ENCODE measurements around the gene TNFAIP8. TPM values are rescaled to one million over a fixed set of nuclear protein-coding genes. Genes with fewer than 3 reads are reported as not detected.

TNFAIP8 gene
- total RNA-seq, 1 experiment from 2014 or later = 24.1 TPM

DNA sequence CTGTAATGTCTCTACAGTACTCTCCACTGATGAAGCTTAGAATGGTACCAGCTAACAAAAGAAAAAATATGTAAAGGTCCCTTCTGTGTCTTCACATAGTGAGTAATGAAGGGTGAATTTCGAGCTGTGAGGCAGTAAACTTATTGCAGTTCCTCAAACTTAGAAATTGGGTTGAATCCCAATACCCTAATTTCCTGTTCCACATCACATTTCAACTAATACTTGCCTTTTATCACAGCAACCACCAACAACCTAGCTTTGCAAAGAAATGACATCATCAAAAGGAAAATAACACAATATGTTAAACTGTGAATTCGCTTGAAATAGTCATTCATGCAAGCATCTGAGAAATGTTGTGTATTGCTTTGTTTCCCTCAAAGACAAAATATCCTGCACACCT lies 9.4 kb upstream of the TNFAIP8 start (continued):
- TF ChIP-seq, protein P1, sequence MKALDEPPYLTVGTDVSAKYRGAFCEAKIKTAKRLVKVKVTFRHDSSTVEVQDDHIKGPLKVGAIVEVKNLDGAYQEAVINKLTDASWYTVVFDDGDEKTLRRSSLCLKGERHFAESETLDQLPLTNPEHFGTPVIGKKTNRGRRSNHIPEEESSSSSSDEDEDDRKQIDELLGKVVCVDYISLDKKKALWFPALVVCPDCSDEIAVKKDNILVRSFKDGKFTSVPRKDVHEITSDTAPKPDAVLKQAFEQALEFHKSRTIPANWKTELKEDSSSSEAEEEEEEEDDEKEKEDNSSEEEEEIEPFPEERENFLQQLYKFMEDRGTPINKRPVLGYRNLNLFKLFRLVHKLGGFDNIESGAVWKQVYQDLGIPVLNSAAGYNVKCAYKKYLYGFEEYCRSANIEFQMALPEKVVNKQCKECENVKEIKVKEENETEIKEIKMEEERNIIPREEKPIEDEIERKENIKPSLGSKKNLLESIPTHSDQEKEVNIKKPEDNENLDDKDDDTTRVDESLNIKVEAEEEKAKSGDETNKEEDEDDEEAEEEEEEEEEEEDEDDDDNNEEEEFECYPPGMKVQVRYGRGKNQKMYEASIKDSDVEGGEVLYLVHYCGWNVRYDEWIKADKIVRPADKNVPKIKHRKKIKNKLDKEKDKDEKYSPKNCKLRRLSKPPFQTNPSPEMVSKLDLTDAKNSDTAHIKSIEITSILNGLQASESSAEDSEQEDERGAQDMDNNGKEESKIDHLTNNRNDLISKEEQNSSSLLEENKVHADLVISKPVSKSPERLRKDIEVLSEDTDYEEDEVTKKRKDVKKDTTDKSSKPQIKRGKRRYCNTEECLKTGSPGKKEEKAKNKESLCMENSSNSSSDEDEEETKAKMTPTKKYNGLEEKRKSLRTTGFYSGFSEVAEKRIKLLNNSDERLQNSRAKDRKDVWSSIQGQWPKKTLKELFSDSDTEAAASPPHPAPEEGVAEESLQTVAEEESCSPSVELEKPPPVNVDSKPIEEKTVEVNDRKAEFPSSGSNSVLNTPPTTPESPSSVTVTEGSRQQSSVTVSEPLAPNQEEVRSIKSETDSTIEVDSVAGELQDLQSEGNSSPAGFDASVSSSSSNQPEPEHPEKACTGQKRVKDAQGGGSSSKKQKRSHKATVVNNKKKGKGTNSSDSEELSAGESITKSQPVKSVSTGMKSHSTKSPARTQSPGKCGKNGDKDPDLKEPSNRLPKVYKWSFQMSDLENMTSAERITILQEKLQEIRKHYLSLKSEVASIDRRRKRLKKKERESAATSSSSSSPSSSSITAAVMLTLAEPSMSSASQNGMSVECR (CRISPR knock-in tag; IDR thresholded peaks at IDR 0.05; ENCODE audit: borderline replicate concordance) = no peak
- TF ChIP-seq, protein P2, sequence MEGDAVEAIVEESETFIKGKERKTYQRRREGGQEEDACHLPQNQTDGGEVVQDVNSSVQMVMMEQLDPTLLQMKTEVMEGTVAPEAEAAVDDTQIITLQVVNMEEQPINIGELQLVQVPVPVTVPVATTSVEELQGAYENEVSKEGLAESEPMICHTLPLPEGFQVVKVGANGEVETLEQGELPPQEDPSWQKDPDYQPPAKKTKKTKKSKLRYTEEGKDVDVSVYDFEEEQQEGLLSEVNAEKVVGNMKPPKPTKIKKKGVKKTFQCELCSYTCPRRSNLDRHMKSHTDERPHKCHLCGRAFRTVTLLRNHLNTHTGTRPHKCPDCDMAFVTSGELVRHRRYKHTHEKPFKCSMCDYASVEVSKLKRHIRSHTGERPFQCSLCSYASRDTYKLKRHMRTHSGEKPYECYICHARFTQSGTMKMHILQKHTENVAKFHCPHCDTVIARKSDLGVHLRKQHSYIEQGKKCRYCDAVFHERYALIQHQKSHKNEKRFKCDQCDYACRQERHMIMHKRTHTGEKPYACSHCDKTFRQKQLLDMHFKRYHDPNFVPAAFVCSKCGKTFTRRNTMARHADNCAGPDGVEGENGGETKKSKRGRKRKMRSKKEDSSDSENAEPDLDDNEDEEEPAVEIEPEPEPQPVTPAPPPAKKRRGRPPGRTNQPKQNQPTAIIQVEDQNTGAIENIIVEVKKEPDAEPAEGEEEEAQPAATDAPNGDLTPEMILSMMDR (IDR thresholded peaks at IDR 0.05) = no peak
- TF ChIP-seq NFATC4 (CRISPR knock-in tag; IDR thresholded peaks at IDR 0.05) = no peak
- TF ChIP-seq, protein P3, sequence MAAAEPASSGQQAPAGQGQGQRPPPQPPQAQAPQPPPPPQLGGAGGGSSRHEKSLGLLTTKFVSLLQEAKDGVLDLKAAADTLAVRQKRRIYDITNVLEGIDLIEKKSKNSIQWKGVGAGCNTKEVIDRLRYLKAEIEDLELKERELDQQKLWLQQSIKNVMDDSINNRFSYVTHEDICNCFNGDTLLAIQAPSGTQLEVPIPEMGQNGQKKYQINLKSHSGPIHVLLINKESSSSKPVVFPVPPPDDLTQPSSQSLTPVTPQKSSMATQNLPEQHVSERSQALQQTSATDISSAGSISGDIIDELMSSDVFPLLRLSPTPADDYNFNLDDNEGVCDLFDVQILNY (CRISPR knock-in tag; IDR thresholded peaks at IDR 0.05) = no peak
- TF ChIP-seq ZNF317 (CRISPR knock-in tag; IDR thresholded peaks at IDR 0.05; ENCODE audit: borderline replicate concordance, low read depth) = no peak
- TF ChIP-seq NFE2L1 (CRISPR knock-in tag; IDR thresholded peaks at IDR 0.05) = no peak
- TF ChIP-seq, protein P4, sequence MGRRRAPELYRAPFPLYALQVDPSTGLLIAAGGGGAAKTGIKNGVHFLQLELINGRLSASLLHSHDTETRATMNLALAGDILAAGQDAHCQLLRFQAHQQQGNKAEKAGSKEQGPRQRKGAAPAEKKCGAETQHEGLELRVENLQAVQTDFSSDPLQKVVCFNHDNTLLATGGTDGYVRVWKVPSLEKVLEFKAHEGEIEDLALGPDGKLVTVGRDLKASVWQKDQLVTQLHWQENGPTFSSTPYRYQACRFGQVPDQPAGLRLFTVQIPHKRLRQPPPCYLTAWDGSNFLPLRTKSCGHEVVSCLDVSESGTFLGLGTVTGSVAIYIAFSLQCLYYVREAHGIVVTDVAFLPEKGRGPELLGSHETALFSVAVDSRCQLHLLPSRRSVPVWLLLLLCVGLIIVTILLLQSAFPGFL (CRISPR knock-in tag; IDR thresholded peaks at IDR 0.05; ENCODE audit: borderline replicate concordance) = no peak
- TF ChIP-seq TEAD4 (CRISPR knock-in tag; IDR thresholded peaks at IDR 0.05) = no peak
- TF ChIP-seq, protein P5, sequence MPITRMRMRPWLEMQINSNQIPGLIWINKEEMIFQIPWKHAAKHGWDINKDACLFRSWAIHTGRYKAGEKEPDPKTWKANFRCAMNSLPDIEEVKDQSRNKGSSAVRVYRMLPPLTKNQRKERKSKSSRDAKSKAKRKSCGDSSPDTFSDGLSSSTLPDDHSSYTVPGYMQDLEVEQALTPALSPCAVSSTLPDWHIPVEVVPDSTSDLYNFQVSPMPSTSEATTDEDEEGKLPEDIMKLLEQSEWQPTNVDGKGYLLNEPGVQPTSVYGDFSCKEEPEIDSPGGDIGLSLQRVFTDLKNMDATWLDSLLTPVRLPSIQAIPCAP (CRISPR knock-in tag; IDR thresholded peaks at IDR 0.05) = no peak
- no peak for TF ChIP-seq EMX1 (CRISPR knock-in tag; IDR thresholded peaks at IDR 0.05)
- TF ChIP-seq JUN (CRISPR knock-in tag; IDR thresholded peaks at IDR 0.05) = no peak

DNA sequence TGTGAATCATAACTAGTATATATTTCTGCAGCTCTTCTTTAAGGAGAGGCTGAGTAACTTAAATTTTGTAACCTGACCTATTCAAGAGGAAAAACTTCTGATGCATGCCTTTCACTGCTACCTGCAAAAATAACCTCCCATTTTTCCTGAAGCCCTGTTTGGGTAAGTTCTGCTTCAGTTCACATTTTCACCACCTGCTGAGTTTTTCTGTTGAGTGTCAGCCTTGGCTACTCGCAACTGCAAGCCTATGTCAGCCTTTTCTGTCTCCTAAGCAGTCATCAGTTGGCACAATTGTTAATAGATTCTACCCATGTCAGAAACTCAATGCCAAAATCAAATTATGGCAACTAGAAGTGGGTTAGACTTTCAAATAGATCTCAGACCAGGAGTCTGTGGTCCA lies 8.2 kb upstream of the TNFAIP8 start:
- peaks cover 74% of the 10 kb centered on the region for H3K4me1 Mint-ChIP-seq
- no peaks in the 10 kb centered on the region for H3K36me3 Mint-ChIP-seq
- ChIA-PET CTCF (interaction anchor here (0.9 to 2.3 kb wide), 2 partner anchors 13 to 65 kb away, joined by 3 to 10 read pairs; no protein-coding TSS in a partner anchor), POLR2A (interaction anchor here (1.0 kb wide), 1 partner anchor 12 kb away, joined by 3 read pairs; no protein-coding TSS in a partner anchor)
- no peak for DNase-seq (ENCODE audit: low spot score)
- peak overlapping the region; percentile 11; the same call in 1 of the 2 replicates for H3K27ac Mint-ChIP-seq
- H3K27me3 Mint-ChIP-seq (ENCODE audit: low read depth) = no peaks in the 10 kb centered on the region
- ATAC-seq = peak; percentile 15; the same call in 1 of the 2 replicates
- H3K9me3 Mint-ChIP-seq = no peaks in the 10 kb centered on the region
- no peak overlapping the region for H3K4me3 Mint-ChIP-seq
- no peak for TF ChIP-seq CREM (CRISPR knock-in tag; IDR thresholded peaks at IDR 0.05)
- TF ChIP-seq TEAD4 (CRISPR knock-in tag; IDR thresholded peaks at IDR 0.05) = no peak
- TF ChIP-seq, protein P6, sequence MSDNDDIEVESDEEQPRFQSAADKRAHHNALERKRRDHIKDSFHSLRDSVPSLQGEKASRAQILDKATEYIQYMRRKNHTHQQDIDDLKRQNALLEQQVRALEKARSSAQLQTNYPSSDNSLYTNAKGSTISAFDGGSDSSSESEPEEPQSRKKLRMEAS (CRISPR knock-in tag; IDR thresholded peaks at IDR 0.05) = no peak
- TF ChIP-seq, protein P7, sequence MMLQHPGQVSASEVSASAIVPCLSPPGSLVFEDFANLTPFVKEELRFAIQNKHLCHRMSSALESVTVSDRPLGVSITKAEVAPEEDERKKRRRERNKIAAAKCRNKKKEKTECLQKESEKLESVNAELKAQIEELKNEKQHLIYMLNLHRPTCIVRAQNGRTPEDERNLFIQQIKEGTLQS (CRISPR knock-in tag; conservative IDR thresholded peaks at IDR 0.05) = no peak
- TF ChIP-seq ZBTB21 (CRISPR knock-in tag; IDR thresholded peaks at IDR 0.05; ENCODE audit: borderline replicate concordance) = no peak
- no peak for TF ChIP-seq GTF2I (CRISPR knock-in tag; conservative IDR thresholded peaks at IDR 0.05)
- TF ChIP-seq, protein P1 (CRISPR knock-in tag; IDR thresholded peaks at IDR 0.05; ENCODE audit: borderline replicate concordance) = no peak
- TF ChIP-seq SP1 (CRISPR knock-in tag; conservative IDR thresholded peaks at IDR 0.05) = no peak
- TF ChIP-seq TCF7 (CRISPR knock-in tag; IDR thresholded peaks at IDR 0.05; ENCODE audit: low read depth) = no peak
- TF ChIP-seq GABPB1 (CRISPR knock-in tag; IDR thresholded peaks at IDR 0.05) = no peak
- no peak for TF ChIP-seq PRRX2 (CRISPR knock-in tag; IDR thresholded peaks at IDR 0.05)
- TF ChIP-seq, protein P8, sequence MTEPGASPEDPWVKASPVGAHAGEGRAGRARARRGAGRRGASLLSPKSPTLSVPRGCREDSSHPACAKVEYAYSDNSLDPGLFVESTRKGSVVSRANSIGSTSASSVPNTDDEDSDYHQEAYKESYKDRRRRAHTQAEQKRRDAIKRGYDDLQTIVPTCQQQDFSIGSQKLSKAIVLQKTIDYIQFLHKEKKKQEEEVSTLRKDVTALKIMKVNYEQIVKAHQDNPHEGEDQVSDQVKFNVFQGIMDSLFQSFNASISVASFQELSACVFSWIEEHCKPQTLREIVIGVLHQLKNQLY (CRISPR knock-in tag; IDR thresholded peaks at IDR 0.05) = no peak
- no peak for TF ChIP-seq NR1H2 (CRISPR knock-in tag; IDR thresholded peaks at IDR 0.05)

Measured in WTC11 (cell line).